ENCODE results near the gene RAB10. TPM values are rescaled to one million over a fixed set of nuclear protein-coding genes. Genes with fewer than 3 reads are reported as not detected.

The RAB10 gene
- total and polyA plus RNA-seq, 9 of the 15 experiments (the other 6 are each of a cell fraction or from before 2014, with no cell fraction given) = 25.1 to 214 (median 157) TPM

GRCh38 chr2:26059542-26059941 lies 25.7 kb downstream of the RAB10 start (continued):
- TF ChIP-seq ZKSCAN3 (CRISPR knock-in tag; IDR thresholded peaks at IDR 0.05) = no peak
- TF ChIP-seq SFPQ (IDR thresholded peaks at IDR 0.05; ENCODE audit: low read depth, low read length) = no peak
- TF ChIP-seq ZBTB7A (IDR thresholded peaks at IDR 0.05; ENCODE audit: borderline replicate concordance, control insufficient read depth, low read depth, low read length) = no peak
- TF ChIP-seq ZKSCAN1 (IDR thresholded peaks at IDR 0.05; ENCODE audit: low read depth, low read length) = no peak
- TF ChIP-seq HNRNPLL (IDR thresholded peaks at IDR 0.05; ENCODE audit: low read depth, low read length, poor library complexity, severe bottlenecking) = no peak
- no peak for TF ChIP-seq ILK (tag; IDR thresholded peaks at IDR 0.05; ENCODE audit: borderline replicate concordance, low read depth)
- no peak for TF ChIP-seq ZNF384 (IDR thresholded peaks at IDR 0.05; ENCODE audit: low read depth, low read length)
- no peak for TF ChIP-seq BCL6 (CRISPR knock-in tag; IDR thresholded peaks at IDR 0.05)
- TF ChIP-seq ZNF24 (IDR thresholded peaks at IDR 0.05) = 0 out of 2 replicates have a peak, but pooled peaks have one; percentile 13
- TF ChIP-seq, protein P1, sequence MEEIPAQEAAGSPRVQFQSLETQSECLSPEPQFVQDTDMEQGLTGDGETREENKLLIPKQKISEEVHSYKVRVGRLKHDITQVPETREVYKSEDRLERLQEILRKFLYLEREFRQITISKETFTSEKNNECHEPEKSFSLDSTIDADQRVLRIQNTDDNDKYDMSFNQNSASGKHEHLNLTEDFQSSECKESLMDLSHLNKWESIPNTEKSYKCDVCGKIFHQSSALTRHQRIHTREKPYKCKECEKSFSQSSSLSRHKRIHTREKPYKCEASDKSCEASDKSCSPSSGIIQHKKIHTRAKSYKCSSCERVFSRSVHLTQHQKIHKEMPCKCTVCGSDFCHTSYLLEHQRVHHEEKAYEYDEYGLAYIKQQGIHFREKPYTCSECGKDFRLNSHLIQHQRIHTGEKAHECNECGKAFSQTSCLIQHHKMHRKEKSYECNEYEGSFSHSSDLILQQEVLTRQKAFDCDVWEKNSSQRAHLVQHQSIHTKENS (CRISPR knock-in tag; IDR thresholded peaks at IDR 0.05) = no peak
- TF ChIP-seq HINFP (tag; conservative IDR thresholded peaks at IDR 0.05; ENCODE audit: low read depth) = no peak
- no peak for TF ChIP-seq MTF1 (CRISPR knock-in tag; IDR thresholded peaks at IDR 0.05; ENCODE audit: borderline replicate concordance)
- TF ChIP-seq RAD21 (CRISPR knock-in tag; conservative IDR thresholded peaks at IDR 0.05 in 1 of 2, IDR thresholded peaks at IDR 0.05 in 1 of 2) = peak; percentile 53 to 74
- TF ChIP-seq, protein P2, sequence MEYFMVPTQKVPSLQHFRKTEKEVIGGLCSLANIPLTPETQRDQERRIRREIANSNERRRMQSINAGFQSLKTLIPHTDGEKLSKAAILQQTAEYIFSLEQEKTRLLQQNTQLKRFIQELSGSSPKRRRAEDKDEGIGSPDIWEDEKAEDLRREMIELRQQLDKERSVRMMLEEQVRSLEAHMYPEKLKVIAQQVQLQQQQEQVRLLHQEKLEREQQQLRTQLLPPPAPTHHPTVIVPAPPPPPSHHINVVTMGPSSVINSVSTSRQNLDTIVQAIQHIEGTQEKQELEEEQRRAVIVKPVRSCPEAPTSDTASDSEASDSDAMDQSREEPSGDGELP (CRISPR knock-in tag; IDR thresholded peaks at IDR 0.05; ENCODE audit: borderline replicate concordance) = no peak
